SK-N-SH treated with all-trans-retinoic acid at 6 μM for 48 hours (cell line): ENCODE measurements around the gene DSTYK.

Source experiments
- GLIS3 ChIP-seq: fragments of 250-450 bp; sonication (Bioruptor Pico); IDR thresholded peaks from 2 replicates; pipeline ENCODE4 v1.5.0; 2020; ENCODE audit warnings: mild to moderate bottlenecking, moderate library complexity
- TCF4 ChIP-seq: fragments of 250-450 bp; sonication (Bioruptor Pico); IDR thresholded peaks from 2 replicates; pipeline ENCODE4 v1.8.0; 2021; ENCODE audit warnings: mild to moderate bottlenecking, moderate library complexity, borderline replicate concordance
- ZC3H10 ChIP-seq: fragments of 250-450 bp; sonication (Bioruptor Pico); IDR thresholded peaks from 2 replicates; pipeline ENCODE4 v1.5.1; 2021; ENCODE audit warnings: mild to moderate bottlenecking, moderate library complexity
- ZFP3 ChIP-seq: fragments of 250-450 bp; sonication (Bioruptor Pico); IDR thresholded peaks from 2 replicates; pipeline ENCODE4 v1.5.0; 2020; ENCODE audit warnings: mild to moderate bottlenecking, moderate library complexity
- ZNF565 ChIP-seq: fragments of 450-650 bp; formaldehyde crosslinking; conservative IDR thresholded peaks from 2 replicates; pipeline ENCODE4 v1.5.0; 2020; ENCODE audit warnings: low read depth, mild to moderate bottlenecking, moderate library complexity
- ZNF8 ChIP-seq: fragments of 450-650 bp; formaldehyde crosslinking; IDR thresholded peaks from 2 replicates; pipeline ENCODE4 v1.5.0; 2020; ENCODE audit warnings: mild to moderate bottlenecking, moderate library complexity
- TF ChIP-seq, protein P1 (sequence below): fragments of 250-450 bp; sonication (Bioruptor Pico); IDR thresholded peaks from 2 replicates; pipeline ENCODE4 v1.8.0; 2020; ENCODE audit warnings: mild to moderate bottlenecking, moderate library complexity, borderline replicate concordance
- TF ChIP-seq, protein P2 (sequence below): fragments of 250-450 bp; sonication (Bioruptor Pico); IDR thresholded peaks from 2 replicates; pipeline ENCODE4 v1.5.0; 2020; ENCODE audit warnings: mild to moderate bottlenecking, moderate library complexity
- TF ChIP-seq, protein P3 (sequence below): fragments of 250-450 bp; sonication (Bioruptor Pico); IDR thresholded peaks from 2 replicates; pipeline ENCODE4 v1.5.1; 2021; ENCODE audit warnings: mild to moderate bottlenecking, moderate library complexity

DNA sequence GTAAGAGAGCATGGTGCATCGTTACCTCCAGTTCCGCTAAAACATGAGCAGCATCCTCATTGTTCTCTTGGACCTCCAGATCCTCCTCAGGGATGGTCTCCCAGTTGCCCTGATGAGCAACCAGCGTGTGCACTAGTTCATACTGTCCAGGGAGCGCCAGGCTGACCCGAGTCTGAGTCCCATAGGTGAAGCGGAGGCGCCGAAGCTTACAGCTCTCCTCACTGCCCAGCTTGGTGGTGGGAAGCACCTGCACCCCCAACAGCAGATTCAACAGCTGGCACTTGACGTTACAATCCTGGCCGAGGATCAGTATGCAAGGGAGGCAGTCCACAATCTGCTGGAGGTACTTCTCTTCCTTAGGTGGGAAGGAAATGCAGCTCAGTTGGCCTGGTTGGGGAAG lies 24.1 kb downstream of the DSTYK start:
- no peak for TF ChIP-seq TCF4 (CRISPR knock-in tag)
- TF ChIP-seq, protein P1, sequence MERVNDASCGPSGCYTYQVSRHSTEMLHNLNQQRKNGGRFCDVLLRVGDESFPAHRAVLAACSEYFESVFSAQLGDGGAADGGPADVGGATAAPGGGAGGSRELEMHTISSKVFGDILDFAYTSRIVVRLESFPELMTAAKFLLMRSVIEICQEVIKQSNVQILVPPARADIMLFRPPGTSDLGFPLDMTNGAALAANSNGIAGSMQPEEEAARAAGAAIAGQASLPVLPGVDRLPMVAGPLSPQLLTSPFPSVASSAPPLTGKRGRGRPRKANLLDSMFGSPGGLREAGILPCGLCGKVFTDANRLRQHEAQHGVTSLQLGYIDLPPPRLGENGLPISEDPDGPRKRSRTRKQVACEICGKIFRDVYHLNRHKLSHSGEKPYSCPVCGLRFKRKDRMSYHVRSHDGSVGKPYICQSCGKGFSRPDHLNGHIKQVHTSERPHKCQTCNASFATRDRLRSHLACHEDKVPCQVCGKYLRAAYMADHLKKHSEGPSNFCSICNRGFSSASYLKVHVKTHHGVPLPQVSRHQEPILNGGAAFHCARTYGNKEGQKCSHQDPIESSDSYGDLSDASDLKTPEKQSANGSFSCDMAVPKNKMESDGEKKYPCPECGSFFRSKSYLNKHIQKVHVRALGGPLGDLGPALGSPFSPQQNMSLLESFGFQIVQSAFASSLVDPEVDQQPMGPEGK (CRISPR knock-in tag), result no peak
- TF ChIP-seq ZC3H10 (CRISPR knock-in tag), result no peak
- TF ChIP-seq, protein P2, sequence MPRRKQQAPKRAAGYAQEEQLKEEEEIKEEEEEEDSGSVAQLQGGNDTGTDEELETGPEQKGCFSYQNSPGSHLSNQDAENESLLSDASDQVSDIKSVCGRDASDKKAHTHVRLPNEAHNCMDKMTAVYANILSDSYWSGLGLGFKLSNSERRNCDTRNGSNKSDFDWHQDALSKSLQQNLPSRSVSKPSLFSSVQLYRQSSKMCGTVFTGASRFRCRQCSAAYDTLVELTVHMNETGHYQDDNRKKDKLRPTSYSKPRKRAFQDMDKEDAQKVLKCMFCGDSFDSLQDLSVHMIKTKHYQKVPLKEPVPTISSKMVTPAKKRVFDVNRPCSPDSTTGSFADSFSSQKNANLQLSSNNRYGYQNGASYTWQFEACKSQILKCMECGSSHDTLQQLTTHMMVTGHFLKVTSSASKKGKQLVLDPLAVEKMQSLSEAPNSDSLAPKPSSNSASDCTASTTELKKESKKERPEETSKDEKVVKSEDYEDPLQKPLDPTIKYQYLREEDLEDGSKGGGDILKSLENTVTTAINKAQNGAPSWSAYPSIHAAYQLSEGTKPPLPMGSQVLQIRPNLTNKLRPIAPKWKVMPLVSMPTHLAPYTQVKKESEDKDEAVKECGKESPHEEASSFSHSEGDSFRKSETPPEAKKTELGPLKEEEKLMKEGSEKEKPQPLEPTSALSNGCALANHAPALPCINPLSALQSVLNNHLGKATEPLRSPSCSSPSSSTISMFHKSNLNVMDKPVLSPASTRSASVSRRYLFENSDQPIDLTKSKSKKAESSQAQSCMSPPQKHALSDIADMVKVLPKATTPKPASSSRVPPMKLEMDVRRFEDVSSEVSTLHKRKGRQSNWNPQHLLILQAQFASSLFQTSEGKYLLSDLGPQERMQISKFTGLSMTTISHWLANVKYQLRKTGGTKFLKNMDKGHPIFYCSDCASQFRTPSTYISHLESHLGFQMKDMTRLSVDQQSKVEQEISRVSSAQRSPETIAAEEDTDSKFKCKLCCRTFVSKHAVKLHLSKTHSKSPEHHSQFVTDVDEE (CRISPR knock-in tag), result no peak
- TF ChIP-seq ZFP3 (CRISPR knock-in tag), result no peak
- no peak for TF ChIP-seq ZNF565
- no peak for TF ChIP-seq ZNF8 (CRISPR knock-in tag)
- no peak for TF ChIP-seq GLIS3 (CRISPR knock-in tag)
- TF ChIP-seq, protein P3, sequence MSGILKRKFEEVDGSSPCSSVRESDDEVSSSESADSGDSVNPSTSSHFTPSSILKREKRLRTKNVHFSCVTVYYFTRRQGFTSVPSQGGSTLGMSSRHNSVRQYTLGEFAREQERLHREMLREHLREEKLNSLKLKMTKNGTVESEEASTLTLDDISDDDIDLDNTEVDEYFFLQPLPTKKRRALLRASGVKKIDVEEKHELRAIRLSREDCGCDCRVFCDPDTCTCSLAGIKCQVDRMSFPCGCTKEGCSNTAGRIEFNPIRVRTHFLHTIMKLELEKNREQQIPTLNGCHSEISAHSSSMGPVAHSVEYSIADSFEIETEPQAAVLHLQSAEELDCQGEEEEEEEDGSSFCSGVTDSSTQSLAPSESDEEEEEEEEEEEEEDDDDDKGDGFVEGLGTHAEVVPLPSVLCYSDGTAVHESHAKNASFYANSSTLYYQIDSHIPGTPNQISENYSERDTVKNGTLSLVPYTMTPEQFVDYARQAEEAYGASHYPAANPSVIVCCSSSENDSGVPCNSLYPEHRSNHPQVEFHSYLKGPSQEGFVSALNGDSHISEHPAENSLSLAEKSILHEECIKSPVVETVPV, result no peak
